Muscle layer of duodenum (tissue), 2 donors: Measurements from ENCODE around the gene ZNF787.
A peak's percentile ranks its signal among the peaks of the same experiment; 100 is the strongest.
"Not testable (repeated sequence)": the region's sequence is repeated elsewhere in the genome, so short reads cannot be mapped to it uniquely, and the experiment has no call there.

Source experiments
- H3K27ac ChIP-seq: one replicate; pipeline ENCODE4 v1.7.0; 2013; ENCODE audit warnings: mild to moderate bottlenecking, low read length
- H3K27me3 ChIP-seq: one replicate; pipeline ENCODE4 v1.7.0; 2013; ENCODE audit warnings: low read depth, mild to moderate bottlenecking, control low read depth, low read length
- H3K36me3 ChIP-seq, 2 donors: one replicate each; pipeline ENCODE4 v1.7.0; 2013; ENCODE audit warnings: low read length in 2 of 2, control low read depth in 1 of 2, mild to moderate bottlenecking in 1 of 2; ENCODE audit not compliant: insufficient read depth in 2 of 2, control insufficient read depth in 1 of 2
- H3K4me1 ChIP-seq, 2 donors: one replicate each; pipeline ENCODE4 v1.7.0; 2013; ENCODE audit warnings: low read length in 2 of 2, mild to moderate bottlenecking in 2 of 2, control low read depth in 1 of 2, moderate library complexity in 1 of 2; ENCODE audit not compliant: insufficient read depth in 2 of 2, control insufficient read depth in 1 of 2
- H3K4me3 ChIP-seq, 2 donors: one replicate each; pipeline ENCODE4 v1.7.0; 2013; ENCODE audit warnings: low read length in 2 of 2, low read depth in 1 of 2, mild to moderate bottlenecking in 1 of 2
- H3K9me3 ChIP-seq, 2 donors: one replicate each; pipeline ENCODE4 v1.7.0; 2013; ENCODE audit warnings: low read length in 2 of 2, control low read depth in 1 of 2, mild to moderate bottlenecking in 1 of 2; ENCODE audit not compliant: control insufficient read depth in 1 of 2
- donor health status: healthy.

The ZNF787 gene

DNA sequence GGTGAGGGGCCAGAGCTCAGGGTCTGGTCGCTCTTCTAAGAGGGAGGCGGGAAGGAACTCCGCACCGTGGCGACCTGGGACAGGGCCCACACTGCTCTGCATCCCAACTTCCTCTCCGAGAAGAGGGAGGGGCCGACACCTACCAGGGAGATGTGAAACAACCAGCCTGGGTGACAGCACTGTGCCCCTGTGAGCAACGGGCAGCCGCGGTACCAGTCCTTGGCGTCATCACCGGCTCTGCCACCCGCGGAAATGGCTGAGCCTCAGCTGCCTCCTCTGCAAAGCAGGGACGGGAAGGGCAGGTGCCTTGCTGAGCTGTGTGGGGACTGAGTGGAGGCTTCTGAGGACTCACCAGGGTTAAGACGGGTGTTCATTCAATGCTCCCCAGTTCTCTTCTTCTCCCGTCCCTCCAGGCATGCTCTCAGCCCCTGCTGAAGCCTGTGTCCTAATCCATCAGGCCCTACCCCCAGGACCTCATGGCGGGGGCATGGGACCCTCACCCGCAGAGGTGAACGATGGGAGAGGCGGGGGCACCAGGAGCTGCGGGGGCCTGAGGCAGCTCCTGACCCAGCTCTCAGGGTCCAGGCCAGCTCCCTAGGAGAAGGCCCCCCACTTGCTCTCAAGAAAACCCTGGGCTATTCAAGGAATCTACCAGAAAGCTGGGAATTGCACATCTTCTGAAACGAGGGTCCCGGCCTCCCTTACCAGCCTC, 9.3 kb downstream of the ZNF787 start:
- Histone ChIP-seq H3K4me3 (no peak overlapping the region), H3K4me1 (peaks cover 31 to 89% of the 10 kb centered on the region in 2 donors), H3K9me3 (no peaks in the 10 kb centered on the region), H3K27ac (peak overlapping the region; percentile 23), H3K36me3 (no peaks in the 10 kb centered on the region), H3K27me3 (no peaks in the 10 kb centered on the region)

DNA sequence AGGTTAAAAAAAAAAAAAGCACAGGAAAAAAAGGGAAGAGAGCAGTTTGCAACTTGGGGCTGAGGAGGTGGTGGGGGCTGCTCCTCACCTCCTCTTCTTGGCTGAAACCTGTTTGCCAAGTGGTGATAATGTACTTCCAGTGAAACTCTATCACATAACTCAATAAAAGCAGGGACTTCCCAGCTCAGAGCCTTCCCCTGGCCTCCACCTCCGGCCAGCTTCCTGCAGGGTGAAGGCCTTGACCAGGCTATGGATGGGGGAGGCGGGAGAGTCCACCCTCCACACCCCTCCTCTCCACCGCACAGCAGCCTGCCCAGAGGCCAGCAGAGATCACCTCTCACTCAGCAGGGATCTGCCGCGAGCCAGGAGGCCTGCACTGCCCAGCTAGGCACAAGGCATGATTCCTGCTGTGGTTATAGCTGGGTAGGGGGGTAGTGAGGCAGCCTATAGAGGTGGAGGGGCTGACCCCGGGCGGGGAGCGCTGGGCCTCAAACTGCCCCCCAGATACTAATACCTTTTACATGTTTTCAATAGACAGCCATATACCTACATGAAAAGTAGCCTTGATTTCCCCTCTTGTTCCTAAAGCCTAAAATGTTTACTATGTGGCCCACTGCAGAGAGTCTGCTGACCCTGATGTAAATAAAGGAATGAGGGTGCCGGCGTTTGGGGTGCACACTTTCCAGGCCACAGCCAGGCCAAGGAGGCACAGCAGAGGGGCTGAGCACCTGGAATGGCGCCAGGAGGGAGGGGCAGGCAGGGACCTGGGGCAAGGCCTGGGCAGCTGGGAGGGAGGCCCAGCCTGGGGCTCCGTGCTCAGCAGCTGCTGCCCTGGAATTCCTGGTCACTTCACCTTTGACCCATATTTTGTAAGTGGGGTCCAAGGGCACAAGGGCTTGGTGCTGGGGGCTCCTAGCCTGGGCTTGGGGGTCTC, 10.3 kb downstream of the ZNF787 start:
- Histone ChIP-seq H3K9me3 (no peaks in the 10 kb centered on the region), H3K27me3 (no peaks in the 10 kb centered on the region), H3K27ac (no peak overlapping the region), H3K36me3 (no peaks in the 10 kb centered on the region), H3K4me3 (peak overlapping the region in 1 of 2 donors; percentile 32), H3K4me1 (peaks cover 31 to 97% of the 10 kb centered on the region in 2 donors)

DNA sequence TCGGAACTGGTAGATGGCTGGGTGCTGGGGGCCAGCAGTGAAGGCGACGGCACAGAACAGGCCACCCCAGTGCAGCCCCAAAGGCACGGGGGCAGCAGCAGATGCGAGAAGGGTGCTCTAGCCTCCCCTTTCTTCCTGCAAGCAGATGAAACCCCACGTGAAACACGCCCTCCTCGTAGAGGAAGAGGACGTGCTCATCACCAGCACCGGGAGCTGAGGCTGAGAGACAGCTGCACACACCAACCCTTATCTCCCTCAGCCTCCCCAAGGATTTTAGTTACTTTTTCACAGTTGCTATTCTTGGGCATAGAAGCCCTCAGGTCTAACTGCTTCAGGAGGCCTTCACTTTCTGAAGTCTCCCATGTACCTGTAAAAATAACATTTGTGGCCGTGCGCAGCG, 11.9 kb downstream of the ZNF787 start:
- H3K4me1 ChIP-seq, result peaks cover 31 to 90% of the 10 kb centered on the region in 2 donors
- no peaks in the 10 kb centered on the region for H3K27me3 ChIP-seq
- H3K27ac ChIP-seq, result no peak overlapping the region
- no peaks in the 10 kb centered on the region for H3K36me3 ChIP-seq
- H3K4me3 ChIP-seq, result peak overlapping the region; percentile 37 to 38
- H3K9me3 ChIP-seq, result no peaks in the 10 kb centered on the region

GRCh38 chr19:56108447-56109195, 12.5 kb downstream of the ZNF787 start:
- H3K27me3 ChIP-seq, result no peaks in the 10 kb centered on the region
- no peaks in the 10 kb centered on the region for H3K36me3 ChIP-seq
- no peak overlapping the region for H3K27ac ChIP-seq
- no peaks in the 10 kb centered on the region for H3K9me3 ChIP-seq
- H3K4me1 ChIP-seq, result peaks cover 31 to 84% of the 10 kb centered on the region in 2 donors
- peak overlapping the region; percentile 37 to 38 for H3K4me3 ChIP-seq

DNA sequence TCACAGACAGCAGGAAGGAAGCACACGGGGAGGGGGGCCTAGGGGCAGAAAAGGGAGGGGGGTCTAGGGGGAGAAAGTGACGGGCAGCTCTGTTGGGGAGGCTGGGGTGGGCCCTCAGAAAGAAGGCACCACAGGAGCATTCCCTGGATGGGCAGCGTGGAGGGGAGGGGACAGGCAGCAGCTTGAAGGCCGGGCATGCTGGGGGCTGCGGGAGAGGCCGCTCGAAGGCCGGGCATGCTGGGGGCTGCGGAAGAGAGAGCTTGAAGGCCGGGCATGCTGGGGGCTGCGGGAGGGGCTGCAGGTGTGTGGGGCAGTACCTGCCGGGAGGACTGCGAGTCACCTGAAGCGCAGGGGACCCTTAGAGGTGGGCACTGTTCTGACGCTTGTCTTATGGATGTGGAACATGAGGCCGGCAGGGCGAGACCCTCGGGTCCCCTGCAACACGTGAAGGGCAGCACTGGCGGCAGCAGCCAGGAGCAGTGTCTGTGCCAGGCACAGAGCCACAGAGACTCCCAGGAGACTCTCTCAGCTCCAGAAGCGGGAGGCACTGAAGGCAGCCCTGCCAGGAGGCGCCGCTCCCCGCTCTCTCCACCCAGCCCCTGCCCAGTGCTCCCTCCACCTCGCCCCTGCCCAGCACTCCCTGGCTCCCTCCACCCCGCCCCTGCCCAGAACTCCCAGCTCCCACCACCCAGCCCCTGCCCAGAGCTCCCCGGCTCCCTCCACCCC, 13.3 kb downstream of the ZNF787 start:
- Histone ChIP-seq H3K27ac (no peak overlapping the region), H3K9me3 (no peaks in the 10 kb centered on the region)

GRCh38 chr19:56106993-56107392, 14.1 kb downstream of the ZNF787 start:
- H3K27me3 ChIP-seq, result no peaks in the 10 kb centered on the region
- H3K9me3 ChIP-seq, result no peaks in the 10 kb centered on the region
- peaks cover 21 to 69% of the 10 kb centered on the region in 2 donors for H3K4me1 ChIP-seq
- no peaks in the 10 kb centered on the region for H3K36me3 ChIP-seq
- no peak overlapping the region for H3K27ac ChIP-seq
- no peak overlapping the region for H3K4me3 ChIP-seq

More for the DNA sequence above, 13.3 kb downstream of the ZNF787 start:
- Histone ChIP-seq H3K36me3 (no peaks in the 10 kb centered on the region), H3K4me3 (peak overlapping the region in 1 of 2 donors; percentile 38), H3K27me3 (no peaks in the 10 kb centered on the region), H3K4me1 (peaks cover 27 to 77% of the 10 kb centered on the region in 2 donors)

GRCh38 chr19:56106397-56106849, 14.7 kb downstream of the ZNF787 start:
- H3K27me3 ChIP-seq, result no peaks in the 10 kb centered on the region
- no peak overlapping the region for H3K27ac ChIP-seq
- H3K36me3 ChIP-seq, result peaks cover 0 to 3% of the 10 kb centered on the region in 2 donors
- H3K4me1 ChIP-seq, result peaks cover 15 to 63% of the 10 kb centered on the region in 2 donors
- H3K4me3 ChIP-seq, result no peak overlapping the region
- no peaks in the 10 kb centered on the region for H3K9me3 ChIP-seq

- H3K27ac ChIP-seq, H3K27me3 ChIP-seq, H3K36me3 ChIP-seq, H3K9me3 ChIP-seq: not testable (repeated sequence)
- H3K4me1 ChIP-seq, result peaks cover 11 to 58% of the 10 kb centered on the region in 2 donors
- peak overlapping the region in 1 of 2 donors; percentile 21 for H3K4me3 ChIP-seq
Measured at GRCh38 chr19:56105831-56106396, 15.2 kb downstream of the ZNF787 start.

DNA sequence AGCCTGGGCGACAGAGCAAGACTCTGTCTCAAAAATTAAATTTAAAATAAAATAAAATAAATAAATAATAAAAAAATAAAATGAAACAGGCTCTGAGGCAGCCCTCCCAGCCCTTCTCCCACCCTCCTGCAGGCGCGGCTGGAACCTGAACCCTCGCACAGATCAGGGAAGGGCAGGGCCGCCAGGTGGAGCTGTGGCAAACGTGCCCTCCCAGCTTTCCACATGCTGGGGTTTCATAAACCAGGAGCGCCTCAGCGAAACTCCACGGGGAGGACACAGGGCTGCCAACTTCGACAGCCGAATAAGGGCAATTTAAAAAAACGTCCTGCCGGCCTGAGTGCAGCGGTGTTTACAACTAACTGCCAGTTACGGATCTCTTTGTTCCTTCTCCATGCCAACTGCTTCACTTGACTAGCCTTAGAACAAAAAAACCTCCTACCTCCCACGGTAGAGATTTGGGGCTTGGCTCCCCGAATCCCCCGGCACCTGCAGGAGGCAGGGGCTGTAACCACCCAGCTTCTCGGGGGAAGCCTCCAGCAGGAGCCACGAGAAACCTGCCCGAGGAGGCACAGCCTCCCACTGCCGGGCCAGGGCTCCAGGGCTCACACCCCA, 15.9 kb downstream of the ZNF787 start:
- no peak overlapping the region for H3K27ac ChIP-seq
- H3K4me3 ChIP-seq, result peak overlapping the region; percentile 21 to 30
- no peaks in the 10 kb centered on the region for H3K9me3 ChIP-seq
- H3K36me3 ChIP-seq, result peaks cover 0 to 9% of the 10 kb centered on the region in 2 donors
- H3K27me3 ChIP-seq, result no peaks in the 10 kb centered on the region
- peaks cover 6 to 51% of the 10 kb centered on the region in 2 donors for H3K4me1 ChIP-seq

DNA sequence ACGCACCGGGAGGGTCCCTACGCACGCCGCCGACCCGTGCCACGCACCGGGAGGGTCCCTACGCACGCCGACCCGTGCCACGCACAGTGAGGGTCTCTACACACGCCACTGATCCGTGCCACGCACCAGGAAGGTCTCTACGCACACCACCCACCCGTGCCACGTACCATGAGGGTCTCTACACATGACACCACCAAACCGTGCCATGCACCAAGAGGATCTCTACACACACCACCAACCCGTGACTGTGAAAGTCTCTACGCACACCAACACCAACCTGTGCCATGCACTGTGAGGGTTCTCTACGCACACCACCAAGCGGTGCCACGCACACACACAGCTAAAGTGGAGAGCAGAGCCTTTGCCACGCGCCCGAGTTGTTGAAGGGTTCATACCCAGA, 16.7 kb downstream of the ZNF787 start:
- H3K36me3 ChIP-seq, result peaks cover 0 to 12% of the 10 kb centered on the region in 2 donors
- H3K4me3 ChIP-seq, result no peak overlapping the region
- H3K4me1 ChIP-seq, result peaks cover 5 to 43% of the 10 kb centered on the region in 2 donors
- H3K9me3 ChIP-seq, result no peaks in the 10 kb centered on the region
- H3K27me3 ChIP-seq, result no peaks in the 10 kb centered on the region
- no peak overlapping the region for H3K27ac ChIP-seq
